Measurements from ENCODE around the gene KREMEN2.

DNA sequence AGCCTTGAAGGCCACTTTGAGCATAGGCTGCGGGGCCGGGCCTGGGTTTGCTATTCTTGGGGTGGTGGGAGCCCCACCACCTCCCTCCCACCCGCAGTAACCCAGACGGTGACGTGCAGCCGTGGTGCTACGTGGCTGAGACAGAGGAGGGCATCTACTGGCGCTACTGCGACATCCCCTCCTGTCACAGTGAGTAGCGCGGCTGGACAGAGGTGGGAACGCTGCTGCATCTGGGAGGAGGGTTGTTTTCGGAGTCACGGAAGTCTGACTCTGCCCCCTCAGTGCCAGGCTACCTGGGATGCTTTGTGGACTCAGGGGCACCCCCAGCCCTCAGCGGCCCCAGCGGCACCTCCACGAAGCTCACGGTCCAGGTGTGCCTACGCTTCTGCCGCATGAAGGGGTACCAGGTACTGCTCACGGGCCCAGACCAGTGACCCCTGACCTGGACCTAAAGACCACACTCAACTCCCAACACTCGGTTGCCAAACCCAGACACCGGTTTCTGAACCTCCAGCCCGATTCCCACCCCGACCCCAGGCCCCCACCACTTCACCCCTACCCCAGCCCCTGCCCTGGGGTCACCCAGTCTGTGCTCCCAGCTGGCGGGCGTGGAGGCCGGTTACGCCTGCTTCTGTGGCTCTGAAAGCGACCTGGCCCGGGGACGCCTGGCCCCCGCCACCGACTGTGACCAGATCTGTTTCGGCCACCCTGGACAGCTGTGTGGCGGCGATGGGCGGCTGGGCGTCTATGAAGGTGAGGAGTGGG is 2.1 kb downstream of the KREMEN2 start:
- TF ChIP-seq, protein P1, sequence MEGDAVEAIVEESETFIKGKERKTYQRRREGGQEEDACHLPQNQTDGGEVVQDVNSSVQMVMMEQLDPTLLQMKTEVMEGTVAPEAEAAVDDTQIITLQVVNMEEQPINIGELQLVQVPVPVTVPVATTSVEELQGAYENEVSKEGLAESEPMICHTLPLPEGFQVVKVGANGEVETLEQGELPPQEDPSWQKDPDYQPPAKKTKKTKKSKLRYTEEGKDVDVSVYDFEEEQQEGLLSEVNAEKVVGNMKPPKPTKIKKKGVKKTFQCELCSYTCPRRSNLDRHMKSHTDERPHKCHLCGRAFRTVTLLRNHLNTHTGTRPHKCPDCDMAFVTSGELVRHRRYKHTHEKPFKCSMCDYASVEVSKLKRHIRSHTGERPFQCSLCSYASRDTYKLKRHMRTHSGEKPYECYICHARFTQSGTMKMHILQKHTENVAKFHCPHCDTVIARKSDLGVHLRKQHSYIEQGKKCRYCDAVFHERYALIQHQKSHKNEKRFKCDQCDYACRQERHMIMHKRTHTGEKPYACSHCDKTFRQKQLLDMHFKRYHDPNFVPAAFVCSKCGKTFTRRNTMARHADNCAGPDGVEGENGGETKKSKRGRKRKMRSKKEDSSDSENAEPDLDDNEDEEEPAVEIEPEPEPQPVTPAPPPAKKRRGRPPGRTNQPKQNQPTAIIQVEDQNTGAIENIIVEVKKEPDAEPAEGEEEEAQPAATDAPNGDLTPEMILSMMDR (IDR thresholded peaks at IDR 0.05): no peak
- TF ChIP-seq POLR2A (IDR thresholded peaks at IDR 0.05): no peak

Measured in esophagus squamous epithelium (tissue), 4 donors.